Retinal pigment epithelial cell (primary cell): ENCODE results near the gene LAYN.

Experiments used
- DNase-seq: peaks from one replicate; pipeline ENCODE4 v3.0.0-alpha.2; 2010; ENCODE audit warnings: low read depth
- H3K4me3 ChIP-seq: 2 replicates; pipeline ENCODE4 v1.5.1; 2011; ENCODE audit warnings: mild to moderate bottlenecking, low read length, control low read depth, moderate library complexity
- CTCF ChIP-seq: conservative IDR thresholded peaks from 2 replicates; pipeline ENCODE4 v1.5.1; 2011; ENCODE audit warnings: low read depth, low read length, control low read depth, inconsistent platforms

LAYN gene

DNA sequence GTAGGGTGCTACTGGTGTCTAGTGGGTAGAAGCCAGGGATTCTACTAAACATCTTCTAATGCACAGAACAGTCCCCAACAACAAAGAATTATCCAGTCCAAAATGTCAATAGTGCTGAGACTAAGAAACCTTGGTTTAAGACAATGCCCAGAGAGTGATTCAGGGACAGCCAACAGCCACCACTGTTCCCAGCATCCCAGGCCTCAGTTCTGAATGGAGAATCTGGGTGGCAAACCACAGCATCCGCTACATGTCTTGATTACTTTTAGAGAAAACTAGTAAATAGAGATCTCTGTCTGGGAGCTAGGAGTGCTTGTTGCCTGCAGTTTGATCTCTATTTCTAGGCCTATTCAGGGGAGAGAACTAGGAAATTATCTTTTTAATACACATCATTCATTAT is 40.8 kb downstream of the LAYN start:
- no peak for DNase-seq
- no peak for TF ChIP-seq CTCF
- H3K4me3 ChIP-seq: no peak overlapping the region

DNA sequence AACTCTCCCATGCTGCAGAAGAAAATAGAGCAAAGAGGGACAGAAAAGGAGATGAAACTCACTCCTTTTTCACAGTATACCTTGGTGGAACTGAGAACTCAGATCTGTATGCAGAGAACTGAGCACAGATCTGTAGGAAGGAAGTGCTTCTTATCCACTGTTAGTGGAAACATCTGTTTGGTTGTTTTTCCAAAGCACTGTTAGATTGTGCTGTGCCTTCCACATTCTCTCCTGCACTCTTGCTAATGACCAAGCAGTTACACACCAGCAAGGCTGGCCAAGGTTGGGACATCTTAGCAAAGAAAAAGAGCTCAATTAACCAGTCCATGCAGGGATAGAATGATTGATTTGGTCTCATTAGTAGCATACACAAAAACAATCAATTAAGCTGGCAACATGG is 41.6 kb downstream of the LAYN start:
- TF ChIP-seq CTCF: no peak
- H3K4me3 ChIP-seq: no peak overlapping the region
- DNase-seq: no peak

- H3K4me3 ChIP-seq: no peak overlapping the region
- DNase-seq: no peak
- TF ChIP-seq CTCF: no peak
Measured at GRCh38 chr11:111582881-111583280, 42.4 kb downstream of the LAYN start.

GRCh38 chr11:111585371-111585770 is 44.9 kb downstream of the LAYN start:
- H3K4me3 ChIP-seq: no peak overlapping the region
- no peak for TF ChIP-seq CTCF
- DNase-seq: no peak

- TF ChIP-seq CTCF: peak; percentile 62
- no peak for DNase-seq
- H3K4me3 ChIP-seq: no peak overlapping the region
Measured at GRCh38 chr11:111586388-111586831, 45.9 kb downstream of the LAYN start.

DNA sequence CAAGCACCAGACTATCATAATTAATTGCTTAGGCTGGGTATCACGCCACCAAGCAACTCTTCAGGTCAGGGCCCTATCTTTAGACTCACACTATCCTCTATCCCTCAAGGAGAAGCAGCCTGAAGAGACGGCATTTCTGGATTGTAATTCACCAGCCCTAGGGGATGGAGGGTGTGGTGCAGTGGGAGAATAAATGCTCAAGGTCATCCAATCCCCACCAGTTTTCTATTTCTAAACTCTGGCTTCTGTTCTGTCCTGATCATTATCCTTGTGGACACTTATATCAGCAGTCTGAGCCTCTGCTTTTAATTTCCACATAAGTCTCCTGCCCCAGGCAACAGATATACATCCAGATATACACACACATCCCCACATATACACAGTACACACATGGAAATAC is 48.6 kb downstream of the LAYN start:
- DNase-seq: no peak
- no peak for TF ChIP-seq CTCF
- H3K4me3 ChIP-seq: no peak overlapping the region

- no peak for TF ChIP-seq CTCF
- no peak overlapping the region for H3K4me3 ChIP-seq
- DNase-seq: no peak
Measured at GRCh38 chr11:111589886-111590499, 49.5 kb downstream of the LAYN start.
